Stimulated activated CD4-positive, alpha-beta T cell treated with anti-CD3 and anti-CD28 coated beads, Interleukin-15, amount 100 ng/mL, for 24 hours (primary cell): ENCODE data around the gene FOXP4.
"Not testable (repeated sequence)": the region's sequence is repeated elsewhere in the genome, so short reads cannot be mapped to it uniquely, and the experiment has no call there.

Experiments used
- DNase-seq: peaks from one replicate; pipeline ENCODE4 v3.0.0-alpha.2; 2020

The FOXP4 gene

GRCh38 chr6:41602864-41603608 lies 56.9 kb downstream of the FOXP4 start:
- peak; percentile 84 for DNase-seq

- DNase-seq = no peak
Measured at GRCh38 chr6:41604006-41604405, 57.8 kb downstream of the FOXP4 start.

- DNase-seq = no peak
Measured at GRCh38 chr6:41605649-41606048, 59.5 kb downstream of the FOXP4 start.

- no peak for DNase-seq
Measured at GRCh38 chr6:41607036-41607435, 60.9 kb downstream of the FOXP4 start.

- no peak for DNase-seq
Measured at GRCh38 chr6:41607736-41608135, 61.6 kb downstream of the FOXP4 start.

- no peak for DNase-seq
Measured at GRCh38 chr6:41608443-41609151, 62.4 kb downstream of the FOXP4 start.

- DNase-seq = no peak
Measured at GRCh38 chr6:41614715-41615114, 68.5 kb downstream of the FOXP4 start.

- DNase-seq = no peak
Measured at GRCh38 chr6:41615311-41615710, 69.1 kb downstream of the FOXP4 start.

- no peak for DNase-seq
Measured at GRCh38 chr6:41618598-41618997, 72.4 kb downstream of the FOXP4 start.

- DNase-seq = not testable (repeated sequence)
Measured at GRCh38 chr6:41619193-41619592, 73.0 kb downstream of the FOXP4 start.

GRCh38 chr6:41621367-41621766 lies 75.2 kb downstream of the FOXP4 start:
- no peak for DNase-seq

- no peak for DNase-seq
Measured at GRCh38 chr6:41621802-41622201, 75.6 kb downstream of the FOXP4 start.

GRCh38 chr6:41622206-41622988 lies 76.2 kb downstream of the FOXP4 start:
- DNase-seq = no peak

GRCh38 chr6:41623330-41623729 lies 77.1 kb downstream of the FOXP4 start:
- DNase-seq = no peak

- DNase-seq = no peak
Measured at GRCh38 chr6:41624621-41625380, 78.6 kb downstream of the FOXP4 start.

GRCh38 chr6:41625442-41625841 lies 79.3 kb downstream of the FOXP4 start:
- DNase-seq = no peak

GRCh38 chr6:41626022-41626421 lies 79.8 kb downstream of the FOXP4 start:
- no peak for DNase-seq

GRCh38 chr6:41626917-41627316 lies 80.7 kb downstream of the FOXP4 start:
- no peak for DNase-seq

- no peak for DNase-seq
Measured at GRCh38 chr6:41629128-41629527, 82.9 kb downstream of the FOXP4 start.

- DNase-seq = no peak
Measured at GRCh38 chr6:41630069-41630468, 83.9 kb downstream of the FOXP4 start.

GRCh38 chr6:41630946-41631345 lies 84.8 kb downstream of the FOXP4 start:
- DNase-seq = no peak

- no peak for DNase-seq
Measured at GRCh38 chr6:41633056-41633634, 87.0 kb downstream of the FOXP4 start.

- DNase-seq = no peak
Measured at GRCh38 chr6:41634657-41635056, 88.5 kb downstream of the FOXP4 start.
